Measurements from ENCODE around the gene HPCAL1. TPM values are rescaled to one million over a fixed set of nuclear protein-coding genes. Genes with fewer than 3 reads are reported as not detected.

The HPCAL1 gene
- total and polyA plus RNA-seq, 2 experiments from 2014 or later: 8.3 to 25.4 TPM

DNA sequence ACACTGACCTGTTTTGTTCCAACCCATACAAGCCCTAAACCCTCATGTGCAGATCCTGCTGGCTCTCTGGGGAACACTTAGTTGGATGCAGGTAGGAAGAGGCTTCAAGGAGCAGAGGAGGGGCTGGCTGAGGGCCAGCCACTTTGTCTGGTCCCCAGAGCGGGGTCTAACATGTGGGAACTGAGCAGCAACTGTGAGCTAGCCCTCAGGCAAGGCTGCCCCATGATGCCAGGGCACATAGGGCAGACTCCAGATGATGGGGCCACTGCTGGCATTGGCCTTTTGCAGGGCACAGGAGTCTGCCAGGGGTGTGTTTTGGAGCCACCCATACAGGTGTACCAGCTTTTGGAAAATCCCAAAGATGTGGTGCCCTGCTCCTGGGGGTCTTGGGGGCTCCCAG lies 67.7 kb downstream of the HPCAL1 start:
- Histone ChIP-seq H3K36me3 (ENCODE audit: insufficient read depth) (no peaks in the 10 kb centered on the region), H4K20me1 (replicated peaks; ENCODE audit: insufficient read depth) (no peaks in the 10 kb centered on the region), H3K27ac (ENCODE audit: low read depth) (no peak overlapping the region), H3K4me3 (no peak overlapping the region), H3K79me2 (replicated peaks; ENCODE audit: insufficient read depth) (no peaks in the 10 kb centered on the region), H3K27me3 (ENCODE audit: insufficient read depth) (no peaks in the 10 kb centered on the region), H2AFZ (no peak overlapping the region), H3F3A (replicated peaks; ENCODE audit: low read depth) (no peaks in the 10 kb centered on the region), H3K4me2 (no peak overlapping the region), H3K9me2 (ENCODE audit: insufficient read depth) (no peaks in the 10 kb centered on the region), H3K4me1 (ENCODE audit: insufficient read depth) (peaks cover under 1% of the 10 kb centered on the region; the same call in 1 of the 2 replicates)
- DNase-seq (ENCODE audit: low spot score) (no peak), ATAC-seq (no peak)
- H3K9me3 Mint-ChIP-seq: no peaks in the 10 kb centered on the region
- H3K36me3 Mint-ChIP-seq (ENCODE audit: low read depth): no peaks in the 10 kb centered on the region
- H3K27ac Mint-ChIP-seq: no peak overlapping the region
- peaks cover 14% of the 10 kb centered on the region for H3K4me1 Mint-ChIP-seq
- TF ChIP-seq CREB1 (CRISPR knock-in tag; IDR thresholded peaks at IDR 0.05; ENCODE audit: low read depth): no peak
- no peak for TF ChIP-seq STAT1 (IDR thresholded peaks at IDR 0.05; ENCODE audit: unreplicated experiment)
- TF ChIP-seq EZH2phosphoT487 (IDR thresholded peaks at IDR 0.05; ENCODE audit: unreplicated experiment): no peak
- TF ChIP-seq, protein P1, sequence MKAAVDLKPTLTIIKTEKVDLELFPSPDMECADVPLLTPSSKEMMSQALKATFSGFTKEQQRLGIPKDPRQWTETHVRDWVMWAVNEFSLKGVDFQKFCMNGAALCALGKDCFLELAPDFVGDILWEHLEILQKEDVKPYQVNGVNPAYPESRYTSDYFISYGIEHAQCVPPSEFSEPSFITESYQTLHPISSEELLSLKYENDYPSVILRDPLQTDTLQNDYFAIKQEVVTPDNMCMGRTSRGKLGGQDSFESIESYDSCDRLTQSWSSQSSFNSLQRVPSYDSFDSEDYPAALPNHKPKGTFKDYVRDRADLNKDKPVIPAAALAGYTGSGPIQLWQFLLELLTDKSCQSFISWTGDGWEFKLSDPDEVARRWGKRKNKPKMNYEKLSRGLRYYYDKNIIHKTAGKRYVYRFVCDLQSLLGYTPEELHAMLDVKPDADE (IDR thresholded peaks at IDR 0.05): no peak
- no peak for TF ChIP-seq JUNB (IDR thresholded peaks at IDR 0.05; ENCODE audit: unreplicated experiment)
- TF ChIP-seq, protein P2, sequence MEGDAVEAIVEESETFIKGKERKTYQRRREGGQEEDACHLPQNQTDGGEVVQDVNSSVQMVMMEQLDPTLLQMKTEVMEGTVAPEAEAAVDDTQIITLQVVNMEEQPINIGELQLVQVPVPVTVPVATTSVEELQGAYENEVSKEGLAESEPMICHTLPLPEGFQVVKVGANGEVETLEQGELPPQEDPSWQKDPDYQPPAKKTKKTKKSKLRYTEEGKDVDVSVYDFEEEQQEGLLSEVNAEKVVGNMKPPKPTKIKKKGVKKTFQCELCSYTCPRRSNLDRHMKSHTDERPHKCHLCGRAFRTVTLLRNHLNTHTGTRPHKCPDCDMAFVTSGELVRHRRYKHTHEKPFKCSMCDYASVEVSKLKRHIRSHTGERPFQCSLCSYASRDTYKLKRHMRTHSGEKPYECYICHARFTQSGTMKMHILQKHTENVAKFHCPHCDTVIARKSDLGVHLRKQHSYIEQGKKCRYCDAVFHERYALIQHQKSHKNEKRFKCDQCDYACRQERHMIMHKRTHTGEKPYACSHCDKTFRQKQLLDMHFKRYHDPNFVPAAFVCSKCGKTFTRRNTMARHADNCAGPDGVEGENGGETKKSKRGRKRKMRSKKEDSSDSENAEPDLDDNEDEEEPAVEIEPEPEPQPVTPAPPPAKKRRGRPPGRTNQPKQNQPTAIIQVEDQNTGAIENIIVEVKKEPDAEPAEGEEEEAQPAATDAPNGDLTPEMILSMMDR (conservative IDR thresholded peaks at IDR 0.05; ENCODE audit: low read depth in 2 of 2): no peak
- TF ChIP-seq ZNF331 (CRISPR knock-in tag; IDR thresholded peaks at IDR 0.05; ENCODE audit: low read depth): no peak
- TF ChIP-seq, protein P3, sequence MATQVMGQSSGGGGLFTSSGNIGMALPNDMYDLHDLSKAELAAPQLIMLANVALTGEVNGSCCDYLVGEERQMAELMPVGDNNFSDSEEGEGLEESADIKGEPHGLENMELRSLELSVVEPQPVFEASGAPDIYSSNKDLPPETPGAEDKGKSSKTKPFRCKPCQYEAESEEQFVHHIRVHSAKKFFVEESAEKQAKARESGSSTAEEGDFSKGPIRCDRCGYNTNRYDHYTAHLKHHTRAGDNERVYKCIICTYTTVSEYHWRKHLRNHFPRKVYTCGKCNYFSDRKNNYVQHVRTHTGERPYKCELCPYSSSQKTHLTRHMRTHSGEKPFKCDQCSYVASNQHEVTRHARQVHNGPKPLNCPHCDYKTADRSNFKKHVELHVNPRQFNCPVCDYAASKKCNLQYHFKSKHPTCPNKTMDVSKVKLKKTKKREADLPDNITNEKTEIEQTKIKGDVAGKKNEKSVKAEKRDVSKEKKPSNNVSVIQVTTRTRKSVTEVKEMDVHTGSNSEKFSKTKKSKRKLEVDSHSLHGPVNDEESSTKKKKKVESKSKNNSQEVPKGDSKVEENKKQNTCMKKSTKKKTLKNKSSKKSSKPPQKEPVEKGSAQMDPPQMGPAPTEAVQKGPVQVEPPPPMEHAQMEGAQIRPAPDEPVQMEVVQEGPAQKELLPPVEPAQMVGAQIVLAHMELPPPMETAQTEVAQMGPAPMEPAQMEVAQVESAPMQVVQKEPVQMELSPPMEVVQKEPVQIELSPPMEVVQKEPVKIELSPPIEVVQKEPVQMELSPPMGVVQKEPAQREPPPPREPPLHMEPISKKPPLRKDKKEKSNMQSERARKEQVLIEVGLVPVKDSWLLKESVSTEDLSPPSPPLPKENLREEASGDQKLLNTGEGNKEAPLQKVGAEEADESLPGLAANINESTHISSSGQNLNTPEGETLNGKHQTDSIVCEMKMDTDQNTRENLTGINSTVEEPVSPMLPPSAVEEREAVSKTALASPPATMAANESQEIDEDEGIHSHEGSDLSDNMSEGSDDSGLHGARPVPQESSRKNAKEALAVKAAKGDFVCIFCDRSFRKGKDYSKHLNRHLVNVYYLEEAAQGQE (IDR thresholded peaks at IDR 0.05; ENCODE audit: unreplicated experiment): no peak
- TF ChIP-seq, protein P4, sequence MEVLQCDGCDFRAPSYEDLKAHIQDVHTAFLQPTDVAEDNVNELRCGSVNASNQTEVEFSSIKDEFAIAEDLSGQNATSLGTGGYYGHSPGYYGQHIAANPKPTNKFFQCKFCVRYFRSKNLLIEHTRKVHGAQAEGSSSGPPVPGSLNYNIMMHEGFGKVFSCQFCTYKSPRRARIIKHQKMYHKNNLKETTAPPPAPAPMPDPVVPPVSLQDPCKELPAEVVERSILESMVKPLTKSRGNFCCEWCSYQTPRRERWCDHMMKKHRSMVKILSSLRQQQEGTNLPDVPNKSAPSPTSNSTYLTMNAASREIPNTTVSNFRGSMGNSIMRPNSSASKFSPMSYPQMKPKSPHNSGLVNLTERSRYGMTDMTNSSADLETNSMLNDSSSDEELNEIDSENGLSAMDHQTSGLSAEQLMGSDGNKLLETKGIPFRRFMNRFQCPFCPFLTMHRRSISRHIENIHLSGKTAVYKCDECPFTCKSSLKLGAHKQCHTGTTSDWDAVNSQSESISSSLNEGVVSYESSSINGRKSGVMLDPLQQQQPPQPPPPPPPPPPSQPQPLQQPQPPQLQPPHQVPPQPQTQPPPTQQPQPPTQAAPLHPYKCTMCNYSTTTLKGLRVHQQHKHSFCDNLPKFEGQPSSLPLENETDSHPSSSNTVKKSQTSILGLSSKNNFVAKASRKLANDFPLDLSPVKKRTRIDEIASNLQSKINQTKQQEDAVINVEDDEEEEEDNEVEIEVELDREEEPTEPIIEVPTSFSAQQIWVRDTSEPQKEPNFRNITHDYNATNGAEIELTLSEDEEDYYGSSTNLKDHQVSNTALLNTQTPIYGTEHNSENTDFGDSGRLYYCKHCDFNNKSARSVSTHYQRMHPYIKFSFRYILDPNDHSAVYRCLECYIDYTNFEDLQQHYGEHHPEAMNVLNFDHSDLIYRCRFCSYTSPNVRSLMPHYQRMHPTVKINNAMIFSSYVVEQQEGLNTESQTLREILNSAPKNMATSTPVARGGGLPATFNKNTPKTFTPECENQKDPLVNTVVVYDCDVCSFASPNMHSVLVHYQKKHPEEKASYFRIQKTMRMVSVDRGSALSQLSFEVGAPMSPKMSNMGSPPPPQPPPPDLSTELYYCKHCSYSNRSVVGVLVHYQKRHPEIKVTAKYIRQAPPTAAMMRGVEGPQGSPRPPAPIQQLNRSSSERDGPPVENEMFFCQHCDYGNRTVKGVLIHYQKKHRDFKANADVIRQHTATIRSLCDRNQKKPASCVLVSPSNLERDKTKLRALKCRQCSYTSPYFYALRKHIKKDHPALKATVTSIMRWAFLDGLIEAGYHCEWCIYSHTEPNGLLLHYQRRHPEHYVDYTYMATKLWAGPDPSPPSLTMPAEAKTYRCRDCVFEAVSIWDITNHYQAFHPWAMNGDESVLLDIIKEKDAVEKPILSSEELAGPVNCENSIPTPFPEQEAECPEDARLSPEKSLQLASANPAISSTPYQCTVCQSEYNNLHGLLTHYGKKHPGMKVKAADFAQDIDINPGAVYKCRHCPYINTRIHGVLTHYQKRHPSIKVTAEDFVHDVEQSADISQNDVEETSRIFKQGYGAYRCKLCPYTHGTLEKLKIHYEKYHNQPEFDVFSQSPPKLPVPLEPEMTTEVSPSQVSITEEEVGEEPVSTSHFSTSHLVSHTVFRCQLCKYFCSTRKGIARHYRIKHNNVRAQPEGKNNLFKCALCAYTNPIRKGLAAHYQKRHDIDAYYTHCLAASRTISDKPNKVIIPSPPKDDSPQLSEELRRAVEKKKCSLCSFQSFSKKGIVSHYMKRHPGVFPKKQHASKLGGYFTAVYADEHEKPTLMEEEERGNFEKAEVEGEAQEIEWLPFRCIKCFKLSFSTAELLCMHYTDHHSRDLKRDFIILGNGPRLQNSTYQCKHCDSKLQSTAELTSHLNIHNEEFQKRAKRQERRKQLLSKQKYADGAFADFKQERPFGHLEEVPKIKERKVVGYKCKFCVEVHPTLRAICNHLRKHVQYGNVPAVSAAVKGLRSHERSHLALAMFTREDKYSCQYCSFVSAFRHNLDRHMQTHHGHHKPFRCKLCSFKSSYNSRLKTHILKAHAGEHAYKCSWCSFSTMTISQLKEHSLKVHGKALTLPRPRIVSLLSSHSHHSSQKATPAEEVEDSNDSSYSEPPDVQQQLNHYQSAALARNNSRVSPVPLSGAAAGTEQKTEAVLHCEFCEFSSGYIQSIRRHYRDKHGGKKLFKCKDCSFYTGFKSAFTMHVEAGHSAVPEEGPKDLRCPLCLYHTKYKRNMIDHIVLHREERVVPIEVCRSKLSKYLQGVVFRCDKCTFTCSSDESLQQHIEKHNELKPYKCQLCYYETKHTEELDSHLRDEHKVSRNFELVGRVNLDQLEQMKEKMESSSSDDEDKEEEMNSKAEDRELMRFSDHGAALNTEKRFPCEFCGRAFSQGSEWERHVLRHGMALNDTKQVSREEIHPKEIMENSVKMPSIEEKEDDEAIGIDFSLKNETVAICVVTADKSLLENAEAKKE (CRISPR knock-in tag; IDR thresholded peaks at IDR 0.05): no peak
- no peak for TF ChIP-seq ZNF114 (CRISPR knock-in tag; IDR thresholded peaks at IDR 0.05)
- TF ChIP-seq NANOG (IDR thresholded peaks at IDR 0.05; ENCODE audit: borderline replicate concordance): no peak
- no peak for TF ChIP-seq POLR2AphosphoS5 (IDR thresholded peaks at IDR 0.05; ENCODE audit: low read depth)
- TF ChIP-seq EZH2 (IDR thresholded peaks at IDR 0.05; ENCODE audit: low read depth, unreplicated experiment): no peak
- no peak overlapping the region for H3K4me3 Mint-ChIP-seq
- peaks cover 6% of the 10 kb centered on the region for H3K27me3 Mint-ChIP-seq (ENCODE audit: insufficient read depth, low read depth, poor library complexity)

All from GM23338 (cell line).